WERI-Rb-1 (cell line): Measurements from ENCODE around the gene TNS4.

Experiments
- DNase-seq: peaks from one replicate; pipeline ENCODE4 v3.0.0-alpha.2; 2020
- H3K27ac ChIP-seq: fragments of 250-450 bp; sonication (Bioruptor Pico); 2 replicates; pipeline ENCODE4 v1.5.1; 2020; ENCODE audit warnings: mild to moderate bottlenecking, moderate library complexity
- H3K27me3 ChIP-seq: fragments of 250-450 bp; sonication (Bioruptor Pico); 2 replicates; pipeline ENCODE4 v1.5.1; 2021; ENCODE audit warnings: mild to moderate bottlenecking, low read depth, moderate library complexity; ENCODE audit not compliant: insufficient read depth, severe bottlenecking
- H3K36me3 ChIP-seq: fragments of 250-450 bp; sonication (Bioruptor Pico); 2 replicates; pipeline ENCODE4 v1.5.1; 2020; ENCODE audit warnings: mild to moderate bottlenecking, moderate library complexity
- H3K4me3 ChIP-seq: 2 replicates; pipeline ENCODE4 v1.5.1; 2011; ENCODE audit warnings: low read depth, mild to moderate bottlenecking, control low read depth, low read length
- H3K9me3 ChIP-seq: fragments of 250-450 bp; sonication (Bioruptor Pico); 2 replicates; pipeline ENCODE4 v1.5.1; 2021; ENCODE audit warnings: mild to moderate bottlenecking, moderate library complexity; ENCODE audit not compliant: severe bottlenecking
- TF ChIP-seq, protein P1 (sequence below): IDR thresholded peaks from 2 replicates; pipeline ENCODE4 v1.5.1; 2011; ENCODE audit warnings: low read depth, mild to moderate bottlenecking, control low read depth, inconsistent platforms, low read length

TNS4 gene

DNA sequence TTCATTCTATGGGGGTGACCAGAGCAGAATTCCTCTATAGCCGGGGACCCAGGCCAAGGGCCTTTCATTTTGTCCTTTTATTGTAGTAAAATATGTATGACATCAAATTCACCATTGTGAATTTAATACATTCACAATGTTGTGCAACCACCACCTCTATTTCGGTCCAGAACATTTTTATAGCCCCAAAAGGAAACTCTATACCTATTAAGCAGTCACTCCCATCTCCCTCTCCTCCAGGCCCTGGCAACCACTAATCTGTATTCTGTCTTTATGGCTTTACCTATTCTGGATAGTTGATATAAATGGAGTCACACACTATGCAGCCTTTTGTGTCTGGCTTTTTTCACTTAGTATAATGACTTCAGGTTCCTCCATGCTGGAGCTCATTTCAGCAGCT lies 9.7 kb upstream of the TNS4 start:
- no peaks in the 10 kb centered on the region for H3K9me3 ChIP-seq
- no peak overlapping the region for H3K4me3 ChIP-seq
- TF ChIP-seq, protein P1, sequence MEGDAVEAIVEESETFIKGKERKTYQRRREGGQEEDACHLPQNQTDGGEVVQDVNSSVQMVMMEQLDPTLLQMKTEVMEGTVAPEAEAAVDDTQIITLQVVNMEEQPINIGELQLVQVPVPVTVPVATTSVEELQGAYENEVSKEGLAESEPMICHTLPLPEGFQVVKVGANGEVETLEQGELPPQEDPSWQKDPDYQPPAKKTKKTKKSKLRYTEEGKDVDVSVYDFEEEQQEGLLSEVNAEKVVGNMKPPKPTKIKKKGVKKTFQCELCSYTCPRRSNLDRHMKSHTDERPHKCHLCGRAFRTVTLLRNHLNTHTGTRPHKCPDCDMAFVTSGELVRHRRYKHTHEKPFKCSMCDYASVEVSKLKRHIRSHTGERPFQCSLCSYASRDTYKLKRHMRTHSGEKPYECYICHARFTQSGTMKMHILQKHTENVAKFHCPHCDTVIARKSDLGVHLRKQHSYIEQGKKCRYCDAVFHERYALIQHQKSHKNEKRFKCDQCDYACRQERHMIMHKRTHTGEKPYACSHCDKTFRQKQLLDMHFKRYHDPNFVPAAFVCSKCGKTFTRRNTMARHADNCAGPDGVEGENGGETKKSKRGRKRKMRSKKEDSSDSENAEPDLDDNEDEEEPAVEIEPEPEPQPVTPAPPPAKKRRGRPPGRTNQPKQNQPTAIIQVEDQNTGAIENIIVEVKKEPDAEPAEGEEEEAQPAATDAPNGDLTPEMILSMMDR = no peak
- no peak for DNase-seq
- no peaks in the 10 kb centered on the region for H3K36me3 ChIP-seq
- no peaks in the 10 kb centered on the region for H3K27me3 ChIP-seq
- H3K27ac ChIP-seq = no peak overlapping the region

DNA sequence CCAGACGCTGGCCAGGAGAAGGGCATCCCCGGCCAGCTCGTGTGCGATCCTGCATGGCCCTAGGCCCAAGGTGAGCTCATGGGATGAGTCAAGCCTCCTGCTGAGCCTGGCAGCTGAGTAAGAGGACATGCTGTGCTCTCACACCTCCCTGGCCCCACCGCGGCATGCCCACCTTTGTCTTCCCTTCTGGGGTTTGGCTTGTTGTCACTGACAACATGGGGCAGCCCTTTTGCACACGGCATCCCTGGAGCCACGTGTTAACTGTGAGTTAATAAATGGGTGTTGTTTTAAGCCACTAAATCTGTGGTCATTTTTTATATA lies 8.9 kb upstream of the TNS4 start:
- Histone ChIP-seq H3K27ac (peak overlapping the region; percentile 39; the same call in 1 of the 2 replicates), H3K9me3 (no peaks in the 10 kb centered on the region), H3K36me3 (no peaks in the 10 kb centered on the region), H3K4me3 (no peak overlapping the region), H3K27me3 (no peaks in the 10 kb centered on the region)
- TF ChIP-seq, protein P1 = no peak
- peak; percentile 49 for DNase-seq

DNA sequence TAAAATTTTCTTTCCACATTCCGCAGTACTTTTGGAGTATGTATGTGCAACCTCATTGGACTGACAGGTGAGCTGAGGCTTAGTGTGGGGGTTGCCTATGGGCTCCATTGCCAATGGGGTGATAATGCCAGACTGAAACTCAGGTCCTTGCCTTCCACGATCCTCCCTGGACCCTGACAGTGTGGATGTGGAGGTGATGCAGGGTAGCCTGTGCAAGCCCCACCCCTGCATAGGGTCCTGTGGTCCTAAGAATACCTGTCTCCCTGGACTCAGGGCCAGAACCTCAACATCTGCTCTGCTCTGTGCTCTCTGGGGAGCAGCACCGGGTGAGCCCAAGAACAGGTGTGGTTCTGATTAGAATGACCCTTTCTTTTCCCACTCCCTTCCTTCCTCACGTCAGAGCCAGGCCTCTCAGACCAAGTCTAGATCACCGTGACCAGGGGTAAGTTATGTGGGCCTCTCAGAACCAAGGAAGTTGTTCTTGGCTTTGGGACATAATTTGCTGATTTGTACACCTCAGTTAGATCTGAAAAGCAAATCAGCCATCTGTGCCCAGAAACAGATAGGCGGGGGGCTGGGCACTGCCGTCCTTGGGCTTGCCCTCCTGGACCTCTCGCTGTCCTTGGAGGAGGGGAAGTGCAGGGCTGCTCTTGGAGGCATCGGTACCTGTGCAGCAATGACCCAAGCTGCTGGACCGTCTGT lies 8.4 kb upstream of the TNS4 start:
- peak overlapping the region; percentile 39; the same call in 1 of the 2 replicates for H3K27ac ChIP-seq
- H3K27me3 ChIP-seq = no peaks in the 10 kb centered on the region
- DNase-seq = no peak
- no peaks in the 10 kb centered on the region for H3K9me3 ChIP-seq
- TF ChIP-seq, protein P1 = no peak
- no peaks in the 10 kb centered on the region for H3K36me3 ChIP-seq
- H3K4me3 ChIP-seq = no peak overlapping the region

DNA sequence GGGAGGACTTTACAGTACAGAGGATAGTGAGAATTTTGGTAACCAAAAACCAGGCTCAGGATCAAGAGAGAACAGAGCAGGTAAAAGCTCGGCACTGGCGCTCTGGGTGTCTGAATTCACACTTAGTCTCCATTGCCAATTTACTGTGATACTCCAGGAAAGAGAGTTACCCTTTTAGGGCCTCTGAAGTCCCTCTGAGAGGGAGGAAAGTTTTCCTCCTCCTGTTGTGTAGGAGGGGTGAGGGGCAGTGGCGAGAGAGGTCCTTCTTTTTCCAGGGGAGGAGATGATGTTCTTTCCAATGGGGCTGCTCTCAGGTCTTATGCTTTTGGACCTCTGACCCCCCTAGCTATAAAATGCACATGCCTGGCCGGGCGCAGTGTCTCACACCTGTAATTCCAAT lies 5.4 kb upstream of the TNS4 start:
- no peaks in the 10 kb centered on the region for H3K36me3 ChIP-seq
- H3K27me3 ChIP-seq = no peaks in the 10 kb centered on the region
- H3K27ac ChIP-seq = no peak overlapping the region
- no peak for DNase-seq
- no peak overlapping the region for H3K4me3 ChIP-seq
- H3K9me3 ChIP-seq = no peaks in the 10 kb centered on the region
- TF ChIP-seq, protein P1 = no peak

DNA sequence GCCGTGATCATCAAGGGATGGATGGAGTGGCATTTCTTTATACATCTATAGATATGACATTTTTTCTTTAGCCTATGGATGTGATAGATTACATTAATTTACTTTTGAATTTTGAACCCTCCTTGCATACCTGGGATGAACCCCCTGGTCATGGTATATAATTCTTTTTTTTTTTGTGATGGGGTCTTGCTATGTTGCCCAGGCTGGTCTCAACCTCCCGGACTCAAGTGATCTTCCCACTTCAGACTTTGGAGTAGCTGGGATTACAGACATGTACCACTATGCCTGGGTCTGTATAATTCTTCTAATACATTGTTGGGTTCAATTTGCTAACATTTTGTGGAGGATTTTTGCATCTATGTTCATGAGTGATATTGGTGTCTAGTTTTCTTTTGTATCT lies 1.7 kb upstream of the TNS4 start:
- no peak overlapping the region for H3K27ac ChIP-seq

More for the DNA sequence above, 1.7 kb upstream of the TNS4 start:
- TF ChIP-seq, protein P1 = no peak
- Histone ChIP-seq H3K9me3 (no peaks in the 10 kb centered on the region), H3K4me3 (no peak overlapping the region), H3K27me3 (no peaks in the 10 kb centered on the region), H3K36me3 (no peaks in the 10 kb centered on the region)
- no peak for DNase-seq
